Sciatic nerve (tissue), 2 donors: ENCODE results near the gene LIMA1. TPM values are rescaled to one million over a fixed set of nuclear protein-coding genes. Genes with fewer than 3 reads are reported as not detected.
"Not testable (repeated sequence)": the region's sequence is repeated elsewhere in the genome, so short reads cannot be mapped to it uniquely, and the experiment has no call there.

Experiments
- ATAC-seq: fragments of 200-7000 bp; cut with Tn5 transposase; one replicate; pipeline ENCODE4 v1.9.1; 2020; ENCODE audit warnings: mild to moderate bottlenecking, moderate library complexity
- DNase-seq: peaks from one replicate; pipeline ENCODE4 v3.0.0-alpha.2; 2020; ENCODE audit warnings: low spot score
- intact Hi-C: fragments of 100-400 bp; cut with DNase I; formaldehyde crosslinking; loops from one replicate; pipeline ENCODE4 v1.14.2; 2022
- total RNA-seq: library from RNA; stranded (reverse); fragmentation: NEBNext Ultra II Directional; extraction: Animal tissue kit (Norgen Biotek cat#: 25700); gene quantifications from one replicate; pipeline ENCODE4 v1.2.1, GENCODE V29; 2021
- donor health status: DM: no; HTN: no; CAD: no.
- donor health status: DM: no; HTN: no; CAD: no.

The LIMA1 gene
- total RNA-seq, 1 donor from 2014 or later = 142 TPM

- intact Hi-C loops = no loop called here
- DNase-seq (no peak), ATAC-seq (no peak)
These were observed 30.2 kb downstream of the LIMA1 start for GRCh38 chr12:50252977-50253602.

- intact Hi-C loops = no loop called here
- DNase-seq = no peak
- ATAC-seq = no peak
These were observed 31.6 kb downstream of the LIMA1 start for GRCh38 chr12:50251619-50252252.

GRCh38 chr12:50249464-50250182, 33.7 kb downstream of the LIMA1 start:
- intact Hi-C loops = no loop called here
- ATAC-seq (no peak), DNase-seq (no peak)

GRCh38 chr12:50248883-50249282, 34.4 kb downstream of the LIMA1 start:
- no peak for DNase-seq
- intact Hi-C loops = no loop called here
- no peak for ATAC-seq

GRCh38 chr12:50248411-50248810, 34.9 kb downstream of the LIMA1 start:
- intact Hi-C loops = no loop called here
- no peak for ATAC-seq
- DNase-seq = no peak

- ATAC-seq, DNase-seq, intact Hi-C loops: not testable (repeated sequence)
These were observed 35.7 kb downstream of the LIMA1 start for GRCh38 chr12:50247665-50248064.

GRCh38 chr12:50246873-50247612, 36.3 kb downstream of the LIMA1 start:
- DNase-seq (peak; percentile 87), ATAC-seq (peak; percentile 92)
- intact Hi-C loops = no loop called here

GRCh38 chr12:50246197-50246865, 37.0 kb downstream of the LIMA1 start:
- DNase-seq (no peak), ATAC-seq (no peak)
- intact Hi-C loops = no loop called here

- intact Hi-C loops = no loop called here
- ATAC-seq (no peak), DNase-seq (no peak)
These were observed 39.8 kb downstream of the LIMA1 start for GRCh38 chr12:50243507-50243906.

GRCh38 chr12:50242751-50243191, 40.5 kb downstream of the LIMA1 start:
- ATAC-seq = no peak
- intact Hi-C loops = no loop called here

GRCh38 chr12:50241178-50241577, 42.1 kb downstream of the LIMA1 start:
- ATAC-seq (no peak), DNase-seq (no peak)
- intact Hi-C loops = no loop called here

More at GRCh38 chr12:50242751-50243191, 40.5 kb downstream of the LIMA1 start:
- DNase-seq = no peak

- intact Hi-C loops = no loop called here
- ATAC-seq (peak; percentile 23), DNase-seq (no peak)
These were observed 42.6 kb downstream of the LIMA1 start for GRCh38 chr12:50240792-50241114.

- ATAC-seq = no peak
- DNase-seq = no peak
- intact Hi-C loops = no loop called here
These were observed 43.1 kb downstream of the LIMA1 start for GRCh38 chr12:50240096-50240791.

GRCh38 chr12:50239355-50239891, 43.9 kb downstream of the LIMA1 start:
- intact Hi-C loops = no loop called here
- DNase-seq (no peak), ATAC-seq (no peak)

- intact Hi-C loops = no loop called here
- ATAC-seq = no peak
- DNase-seq = no peak
These were observed 49.0 kb downstream of the LIMA1 start for GRCh38 chr12:50234347-50234746.

- DNase-seq (no peak), ATAC-seq (no peak)
- intact Hi-C loops = no loop called here
These were observed 50.5 kb downstream of the LIMA1 start for GRCh38 chr12:50232771-50233209.

GRCh38 chr12:50232206-50232605, 51.1 kb downstream of the LIMA1 start:
- intact Hi-C loops = no loop called here
- DNase-seq (no peak), ATAC-seq (no peak)

GRCh38 chr12:50231346-50231745, 52.0 kb downstream of the LIMA1 start:
- ATAC-seq = no peak
- intact Hi-C loops = no loop called here
- no peak for DNase-seq
